ENCODE results near the gene MANBA.

Gene MANBA

DNA sequence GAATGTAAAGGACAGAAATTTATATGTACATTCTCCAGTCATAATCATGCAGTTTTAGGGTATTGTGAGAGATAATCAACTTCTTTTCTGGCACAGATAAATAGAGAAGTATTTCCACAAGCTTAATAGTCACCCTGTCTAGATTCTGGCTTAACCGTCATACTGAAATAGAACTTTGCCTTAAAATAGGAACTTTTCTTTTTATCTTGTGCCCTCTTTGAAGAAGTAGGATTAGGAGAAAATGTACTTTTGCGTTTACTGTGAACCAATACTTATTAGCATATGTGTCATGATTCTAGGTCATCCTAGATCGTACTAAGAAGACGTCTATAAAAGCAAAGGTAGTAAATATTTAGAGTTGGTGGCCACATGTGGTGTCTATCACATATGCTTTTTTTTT is 164.2 kb downstream of the MANBA start:
- no peak overlapping the region for H3K18ac ChIP-seq (ENCODE audit: low read depth in 1 of 2, low read length in 2 of 2)
- no peaks in the 10 kb centered on the region for H3K27me3 ChIP-seq (ENCODE audit: control insufficient read depth in 1 of 2, insufficient read depth in 1 of 2, low read length in 2 of 2)
- H3K36me3 ChIP-seq (ENCODE audit: control insufficient read depth in 1 of 2, insufficient read depth in 2 of 2, low read depth in 1 of 2, low read length in 2 of 2), result peaks cover 6 to 86% of the 10 kb centered on the region in 2 experiments
- H3K4me2 ChIP-seq (ENCODE audit: low read length, poor library complexity, severe bottlenecking), result no peak overlapping the region
- H2AFZ ChIP-seq (ENCODE audit: low read depth, low read length), result no peak overlapping the region
- H2BK120ac ChIP-seq (ENCODE audit: low read depth, low read length), result no peak overlapping the region
- no peak overlapping the region for H3K4ac ChIP-seq (ENCODE audit: low read depth in 1 of 2, low read length in 2 of 2)
- peaks cover 8% of the 10 kb centered on the region for H3K4me1 ChIP-seq (ENCODE audit: control insufficient read depth, insufficient read depth, low read depth, low read length)
- no peak overlapping the region for H4K8ac ChIP-seq (ENCODE audit: low read length)
- H3K27ac ChIP-seq (ENCODE audit: low read length, poor library complexity, severe bottlenecking), result no peak overlapping the region
- no peak overlapping the region for H2BK12ac ChIP-seq (ENCODE audit: low read length in 2 of 2)
- H3K9me3 ChIP-seq (ENCODE audit: control insufficient read depth, low read length), result peaks cover under 1% of the 10 kb centered on the region
- no peak overlapping the region for H2BK15ac ChIP-seq (ENCODE audit: low read depth, poor library complexity, severe bottlenecking)
- H3K4me3 ChIP-seq (ENCODE audit: insufficient read depth in 1 of 2, low read depth in 1 of 2, low read length in 2 of 2), result no peak overlapping the region
- no peak overlapping the region for H3K9ac ChIP-seq (ENCODE audit: low read length)
- H3K23ac ChIP-seq (ENCODE audit: low read length in 2 of 2), result no peak overlapping the region
- no peak overlapping the region for H2BK5ac ChIP-seq (ENCODE audit: low read depth, low read length, poor library complexity, severe bottlenecking)
- peaks cover 7% of the 10 kb centered on the region for H3K79me1 ChIP-seq (replicated peaks; ENCODE audit: low read length, poor library complexity, severe bottlenecking)
- no peak overlapping the region for H2AK5ac ChIP-seq (ENCODE audit: low read length, severe bottlenecking)
- H3K14ac ChIP-seq (ENCODE audit: low read length in 2 of 2), result no peak overlapping the region
- WGBS, result 100% methylated on average over 3 of the region's 4 CpGs
- H4K91ac ChIP-seq (ENCODE audit: low read length), result no peak overlapping the region
- no peak for DNase-seq

GRCh38 chr4:102594000-102594399 is 166.8 kb downstream of the MANBA start:
- no peak overlapping the region for H3K14ac ChIP-seq (ENCODE audit: low read length in 2 of 2)
- H3K79me1 ChIP-seq (replicated peaks; ENCODE audit: low read length, poor library complexity, severe bottlenecking), result peaks cover 7% of the 10 kb centered on the region
- peaks cover 2% of the 10 kb centered on the region for H3K4me1 ChIP-seq (ENCODE audit: control insufficient read depth, insufficient read depth, low read depth, low read length)
- H2BK12ac ChIP-seq (ENCODE audit: low read length in 2 of 2), result no peak overlapping the region
- H3K27ac ChIP-seq (ENCODE audit: low read length, poor library complexity, severe bottlenecking), result no peak overlapping the region
- no peak overlapping the region for H2BK15ac ChIP-seq (ENCODE audit: low read depth, poor library complexity, severe bottlenecking)
- no peak overlapping the region for H4K8ac ChIP-seq (ENCODE audit: low read length)
- H3K4ac ChIP-seq (ENCODE audit: low read depth in 1 of 2, low read length in 2 of 2), result no peak overlapping the region
- peaks cover 6 to 82% of the 10 kb centered on the region in 2 experiments for H3K36me3 ChIP-seq (ENCODE audit: control insufficient read depth in 1 of 2, insufficient read depth in 2 of 2, low read depth in 1 of 2, low read length in 2 of 2)
- H3K9me3 ChIP-seq (ENCODE audit: control insufficient read depth, low read length), result peaks cover 14% of the 10 kb centered on the region
- no peak overlapping the region for H2BK120ac ChIP-seq (ENCODE audit: low read depth, low read length)
- H3K27me3 ChIP-seq (ENCODE audit: control insufficient read depth in 1 of 2, insufficient read depth in 1 of 2, low read length in 2 of 2), result no peaks in the 10 kb centered on the region
- no peak overlapping the region for H2BK5ac ChIP-seq (ENCODE audit: low read depth, low read length, poor library complexity, severe bottlenecking)
- no peak overlapping the region for H3K23ac ChIP-seq (ENCODE audit: low read length in 2 of 2)
- no peak overlapping the region for H3K18ac ChIP-seq (ENCODE audit: low read depth in 1 of 2, low read length in 2 of 2)
- H3K4me3 ChIP-seq (ENCODE audit: insufficient read depth in 1 of 2, low read depth in 1 of 2, low read length in 2 of 2), result no peak overlapping the region
- no peak overlapping the region for H2AFZ ChIP-seq (ENCODE audit: low read depth, low read length)
- no peak overlapping the region for H3K9ac ChIP-seq (ENCODE audit: low read length)
- H2AK5ac ChIP-seq (ENCODE audit: low read length, severe bottlenecking), result no peak overlapping the region
- no peak overlapping the region for H4K91ac ChIP-seq (ENCODE audit: low read length)
- no peak overlapping the region for H3K4me2 ChIP-seq (ENCODE audit: low read length, poor library complexity, severe bottlenecking)
- no peak for DNase-seq
- 86% methylated on average over 1 of the region's 2 CpGs for WGBS

GRCh38 chr4:102593147-102593546 is 167.6 kb downstream of the MANBA start:
- H4K91ac ChIP-seq (ENCODE audit: low read length), result no peak overlapping the region
- no peak overlapping the region for H3K18ac ChIP-seq (ENCODE audit: low read depth in 1 of 2, low read length in 2 of 2)
- H3K4me1 ChIP-seq (ENCODE audit: control insufficient read depth, insufficient read depth, low read depth, low read length), result no peaks in the 10 kb centered on the region
- H2BK12ac ChIP-seq (ENCODE audit: low read length in 2 of 2), result no peak overlapping the region
- H3K4ac ChIP-seq (ENCODE audit: low read depth in 1 of 2, low read length in 2 of 2), result no peak overlapping the region
- peaks cover 6 to 83% of the 10 kb centered on the region in 2 experiments for H3K36me3 ChIP-seq (ENCODE audit: control insufficient read depth in 1 of 2, insufficient read depth in 2 of 2, low read depth in 1 of 2, low read length in 2 of 2)
- H3K14ac ChIP-seq (ENCODE audit: low read length in 2 of 2), result no peak overlapping the region
- H4K8ac ChIP-seq (ENCODE audit: low read length), result no peak overlapping the region
- H2BK120ac ChIP-seq (ENCODE audit: low read depth, low read length), result no peak overlapping the region
- H2AFZ ChIP-seq (ENCODE audit: low read depth, low read length), result no peak overlapping the region
- H3K4me3 ChIP-seq (ENCODE audit: insufficient read depth in 1 of 2, low read depth in 1 of 2, low read length in 2 of 2), result no peak overlapping the region
- H2AK5ac ChIP-seq (ENCODE audit: low read length, severe bottlenecking), result no peak overlapping the region
- no peak overlapping the region for H3K23ac ChIP-seq (ENCODE audit: low read length in 2 of 2)
- H2BK15ac ChIP-seq (ENCODE audit: low read depth, poor library complexity, severe bottlenecking), result no peak overlapping the region
- no peak overlapping the region for H3K9ac ChIP-seq (ENCODE audit: low read length)
- H3K27ac ChIP-seq (ENCODE audit: low read length, poor library complexity, severe bottlenecking), result no peak overlapping the region
- WGBS, result 94% methylated on average over 3 of the region's 7 CpGs
- no peak overlapping the region for H3K4me2 ChIP-seq (ENCODE audit: low read length, poor library complexity, severe bottlenecking)
- DNase-seq, result no peak
- H3K79me1 ChIP-seq (replicated peaks; ENCODE audit: low read length, poor library complexity, severe bottlenecking), result peaks cover 9% of the 10 kb centered on the region
- no peaks in the 10 kb centered on the region for H3K27me3 ChIP-seq (ENCODE audit: control insufficient read depth in 1 of 2, insufficient read depth in 1 of 2, low read length in 2 of 2)
- no peak overlapping the region for H2BK5ac ChIP-seq (ENCODE audit: low read depth, low read length, poor library complexity, severe bottlenecking)
- peaks cover 14% of the 10 kb centered on the region for H3K9me3 ChIP-seq (ENCODE audit: control insufficient read depth, low read length)

- Histone ChIP-seq H3K9ac (ENCODE audit: low read length) (no peak overlapping the region), H2BK120ac (ENCODE audit: low read depth, low read length) (no peak overlapping the region), H4K91ac (ENCODE audit: low read length) (no peak overlapping the region), H3K27me3 (ENCODE audit: control insufficient read depth in 1 of 2, insufficient read depth in 1 of 2, low read length in 2 of 2) (no peaks in the 10 kb centered on the region), H2AK5ac (ENCODE audit: low read length, severe bottlenecking) (no peak overlapping the region), H3K4ac (ENCODE audit: low read depth in 1 of 2, low read length in 2 of 2) (no peak overlapping the region), H2AFZ (ENCODE audit: low read depth, low read length) (no peak overlapping the region), H3K14ac (ENCODE audit: low read length in 2 of 2) (no peak overlapping the region), H4K8ac (ENCODE audit: low read length) (no peak overlapping the region), H3K18ac (ENCODE audit: low read depth in 1 of 2, low read length in 2 of 2) (no peak overlapping the region), H3K4me2 (ENCODE audit: low read length, poor library complexity, severe bottlenecking) (no peak overlapping the region), H3K4me3 (ENCODE audit: insufficient read depth in 1 of 2, low read depth in 1 of 2, low read length in 2 of 2) (no peak overlapping the region), H3K36me3 (ENCODE audit: control insufficient read depth in 1 of 2, insufficient read depth in 2 of 2, low read depth in 1 of 2, low read length in 2 of 2) (peaks cover 3 to 83% of the 10 kb centered on the region in 2 experiments), H3K4me1 (ENCODE audit: control insufficient read depth, insufficient read depth, low read depth, low read length) (no peaks in the 10 kb centered on the region), H3K27ac (ENCODE audit: low read length, poor library complexity, severe bottlenecking) (no peak overlapping the region), H3K9me3 (ENCODE audit: control insufficient read depth, low read length) (peaks cover 14% of the 10 kb centered on the region), H2BK12ac (ENCODE audit: low read length in 2 of 2) (no peak overlapping the region), H2BK5ac (ENCODE audit: low read depth, low read length, poor library complexity, severe bottlenecking) (no peak overlapping the region), H3K79me1 (replicated peaks; ENCODE audit: low read length, poor library complexity, severe bottlenecking) (peaks cover 9% of the 10 kb centered on the region), H3K23ac (ENCODE audit: low read length in 2 of 2) (no peak overlapping the region), H2BK15ac (ENCODE audit: low read depth, poor library complexity, severe bottlenecking) (no peak overlapping the region)
- DNase-seq, result no peak
Observed at GRCh38 chr4:102592256-102592655, 168.5 kb downstream of the MANBA start.
